Stimulated activated CD4-positive, alpha-beta T cell treated with anti-CD3 and anti-CD28 coated beads, Interleukin-2, amount 100 ng/mL, for 24 hours (primary cell): ENCODE results near the gene NAPSA.
"Not testable (repeated sequence)": the region's sequence is repeated elsewhere in the genome, so short reads cannot be mapped to it uniquely, and the experiment has no call there.

Experiments used
- DNase-seq, 2 donors: peaks; one replicate each; pipeline ENCODE4 v3.0.0-alpha.2; 2020

Gene NAPSA

GRCh38 chr19:50365434-50366306, at the start of gene NAPSA:
NAPSA (minus strand) TSS chr19:50365639; CDS start chr19:50365621, 18 bp downstream.
- DNase-seq, result no peak

GRCh38 chr19:50413531-50413930, 48.1 kb upstream of the NAPSA start:
- DNase-seq, result no peak

- DNase-seq, result no peak
These were observed 47.7 kb upstream of the NAPSA start for GRCh38 chr19:50413096-50413495.

GRCh38 chr19:50412419-50412818, 47.0 kb upstream of the NAPSA start:
- DNase-seq, result no peak

GRCh38 chr19:50410109-50410508, 44.7 kb upstream of the NAPSA start:
- no peak for DNase-seq

- DNase-seq, result no peak
These were observed 43.9 kb upstream of the NAPSA start for GRCh38 chr19:50409347-50409746.

- DNase-seq, result no peak
These were observed 41.4 kb upstream of the NAPSA start for GRCh38 chr19:50406829-50407228.

GRCh38 chr19:50406156-50406820, 40.8 kb upstream of the NAPSA start:
- DNase-seq, result no peak

- DNase-seq, result no peak
These were observed 37.3 kb upstream of the NAPSA start for GRCh38 chr19:50402544-50403301.

GRCh38 chr19:50401605-50402450, 36.4 kb upstream of the NAPSA start:
- no peak for DNase-seq

GRCh38 chr19:50399368-50399745, 33.9 kb upstream of the NAPSA start:
- no peak for DNase-seq

- DNase-seq, result no peak
These were observed 33.4 kb upstream of the NAPSA start for GRCh38 chr19:50398675-50399367.

- no peak for DNase-seq
These were observed 28.6 kb upstream of the NAPSA start for GRCh38 chr19:50394017-50394416.

GRCh38 chr19:50393589-50393988, 28.1 kb upstream of the NAPSA start:
- DNase-seq, result no peak

GRCh38 chr19:50392759-50393158, 27.3 kb upstream of the NAPSA start:
- no peak for DNase-seq

- not testable (repeated sequence) for DNase-seq
These were observed 25.5 kb upstream of the NAPSA start for GRCh38 chr19:50390952-50391351.

- not testable (repeated sequence) for DNase-seq
These were observed 24.9 kb upstream of the NAPSA start for GRCh38 chr19:50390295-50390694.

GRCh38 chr19:50387868-50388245, 22.4 kb upstream of the NAPSA start:
- DNase-seq, result no peak

GRCh38 chr19:50387176-50387867, 21.9 kb upstream of the NAPSA start:
- DNase-seq, result no peak

GRCh38 chr19:50384685-50385535, 19.5 kb upstream of the NAPSA start:
- DNase-seq, result no peak
